ENCODE results near the gene OR10W1. TPM values are rescaled to one million over a fixed set of nuclear protein-coding genes. Genes with fewer than 3 reads are reported as not detected.

OR10W1 gene, protein sequence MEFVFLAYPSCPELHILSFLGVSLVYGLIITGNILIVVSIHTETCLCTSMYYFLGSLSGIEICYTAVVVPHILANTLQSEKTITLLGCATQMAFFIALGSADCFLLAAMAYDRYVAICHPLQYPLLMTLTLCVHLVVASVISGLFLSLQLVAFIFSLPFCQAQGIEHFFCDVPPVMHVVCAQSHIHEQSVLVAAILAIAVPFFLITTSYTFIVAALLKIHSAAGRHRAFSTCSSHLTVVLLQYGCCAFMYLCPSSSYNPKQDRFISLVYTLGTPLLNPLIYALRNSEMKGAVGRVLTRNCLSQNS
- total RNA-seq (2021) (not detected in 2 replicates), Bru-seq, nascent RNA (not detected), BruChase-seq, experiment 1, labeled RNA remaining after a 2-hour chase (not detected), BruChase-seq, experiment 2, labeled RNA remaining after a 6-hour chase (not detected)
- long read RNA-seq = 0 reads

DNA sequence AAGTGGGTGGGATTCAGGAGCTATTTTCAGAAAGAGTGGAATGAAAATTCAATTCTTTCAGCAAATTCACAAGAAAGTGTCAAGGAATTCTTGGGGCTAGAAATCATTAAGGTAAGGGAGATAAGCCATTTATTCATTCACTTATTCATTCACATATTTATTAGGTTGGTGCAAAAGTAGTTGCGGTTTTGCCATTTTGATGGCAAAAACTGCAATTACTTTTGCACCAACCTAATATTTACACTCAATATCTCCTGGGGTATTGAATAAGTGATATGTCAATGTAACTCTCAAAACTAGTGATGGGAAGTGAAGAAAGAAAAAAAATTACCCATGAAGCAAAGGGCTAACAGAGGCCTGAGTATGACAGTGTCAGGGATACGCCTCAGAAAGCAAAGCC is at the start of gene OR10W1:
Gene OR10W1 (minus strand): TSS at position 119 of the 400 bp plus-strand sequence. CDS start 402 bp downstream, outside the sequence.
- H3K27ac ChIP-seq (ENCODE audit: low read depth, low read length, poor library complexity, severe bottlenecking) = no peak within 1 kb of the TSS
- H3K4me1 ChIP-seq (ENCODE audit: insufficient read depth, low read length, poor library complexity, severe bottlenecking) = no peaks in the 10 kb centered on the region
- ChIA-PET POLR2A (ENCODE audit: low non-redundant PET) (no interaction called here), CTCF (no interaction called here)
- no peak for DNase-seq (ENCODE audit: low spot score)
- H3K4me3 ChIP-seq (ENCODE audit: low read depth, low read length, poor library complexity, severe bottlenecking) = no peak within 1 kb of the TSS
- H3K9me3 ChIP-seq (ENCODE audit: low read depth, low read length, poor library complexity, severe bottlenecking) = no peaks in the 10 kb centered on the region
- H3K27me3 ChIP-seq (replicated peaks; ENCODE audit: insufficient read depth, low read depth, low read length, poor library complexity) = peaks cover 6% of the 10 kb centered on the region
- BruUV-seq (replicated peaks) = no TSS peak
- TF ChIP-seq EZH2 (IDR thresholded peaks at IDR 0.05; ENCODE audit: borderline replicate concordance, low read depth, low read length, poor library complexity, severe bottlenecking) (no peak), CTCF (conservative IDR thresholded peaks at IDR 0.05; ENCODE audit: low read depth, low read length) (no peak)
- intact Hi-C loops (cut with micrococcal nuclease; ENCODE audit: unreplicated experiment) = no loop called here
- H3K36me3 ChIP-seq (ENCODE audit: insufficient read depth, low read length, poor library complexity, severe bottlenecking) = no peaks in the 10 kb centered on the region

DNA sequence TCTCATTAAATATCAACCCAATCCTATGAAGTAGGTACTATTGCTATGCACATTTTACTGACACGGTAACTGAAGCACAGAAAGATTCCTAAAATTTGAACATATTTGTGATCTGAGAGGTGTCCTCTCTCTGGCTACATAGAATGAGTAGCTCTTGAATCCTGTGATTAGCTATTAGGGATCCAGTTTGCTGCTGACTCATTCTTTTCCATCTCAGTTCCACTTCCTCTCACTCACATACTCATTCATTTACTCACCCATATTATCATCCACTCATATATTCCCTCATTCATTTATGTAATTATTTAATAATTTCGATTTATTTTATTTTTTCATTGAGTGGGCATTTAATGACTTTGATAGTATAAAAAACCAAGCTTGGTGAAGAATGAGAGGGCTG is 48.1 kb upstream of the OR10W1 start:
- TF ChIP-seq CTCF (conservative IDR thresholded peaks at IDR 0.05; ENCODE audit: low read depth, low read length) (no peak), EZH2 (IDR thresholded peaks at IDR 0.05; ENCODE audit: borderline replicate concordance, low read depth, low read length, poor library complexity, severe bottlenecking) (no peak)
- H3K4me3 ChIP-seq (ENCODE audit: low read depth, low read length, poor library complexity, severe bottlenecking) = no peak overlapping the region
- H3K27me3 ChIP-seq (replicated peaks; ENCODE audit: insufficient read depth, low read depth, low read length, poor library complexity) = no peaks in the 10 kb centered on the region
- H3K4me1 ChIP-seq (ENCODE audit: insufficient read depth, low read length, poor library complexity, severe bottlenecking) = no peaks in the 10 kb centered on the region
- H3K9me3 ChIP-seq (ENCODE audit: low read depth, low read length, poor library complexity, severe bottlenecking) = no peaks in the 10 kb centered on the region
- H3K36me3 ChIP-seq (ENCODE audit: insufficient read depth, low read length, poor library complexity, severe bottlenecking) = no peaks in the 10 kb centered on the region
- intact Hi-C loops (cut with micrococcal nuclease; ENCODE audit: unreplicated experiment) = no loop called here
- ChIA-PET POLR2A (ENCODE audit: low non-redundant PET) (no interaction called here), CTCF (no interaction called here)
- no peak for DNase-seq (ENCODE audit: low spot score)
- no TSS peak for BruUV-seq (replicated peaks)
- no peak overlapping the region for H3K27ac ChIP-seq (ENCODE audit: low read depth, low read length, poor library complexity, severe bottlenecking)

GRCh38 chr11:58301576-58301975 is 33.5 kb upstream of the OR10W1 start:
- ChIA-PET CTCF (no interaction called here), POLR2A (ENCODE audit: low non-redundant PET) (no interaction called here)
- no peak for DNase-seq (ENCODE audit: low spot score)
- no TSS peak for BruUV-seq (replicated peaks)
- Histone ChIP-seq H3K27ac (ENCODE audit: low read depth, low read length, poor library complexity, severe bottlenecking) (no peak overlapping the region), H3K9me3 (ENCODE audit: low read depth, low read length, poor library complexity, severe bottlenecking) (no peaks in the 10 kb centered on the region), H3K36me3 (ENCODE audit: insufficient read depth, low read length, poor library complexity, severe bottlenecking) (no peaks in the 10 kb centered on the region), H3K4me3 (ENCODE audit: low read depth, low read length, poor library complexity, severe bottlenecking) (no peak overlapping the region), H3K4me1 (ENCODE audit: insufficient read depth, low read length, poor library complexity, severe bottlenecking) (no peaks in the 10 kb centered on the region), H3K27me3 (replicated peaks; ENCODE audit: insufficient read depth, low read depth, low read length, poor library complexity) (no peaks in the 10 kb centered on the region)
- TF ChIP-seq CTCF (conservative IDR thresholded peaks at IDR 0.05; ENCODE audit: low read depth, low read length) (no peak), EZH2 (IDR thresholded peaks at IDR 0.05; ENCODE audit: borderline replicate concordance, low read depth, low read length, poor library complexity, severe bottlenecking) (no peak)
- intact Hi-C loops (cut with micrococcal nuclease; ENCODE audit: unreplicated experiment) = no loop called here

Data from A673 (cell line).